G401 (cell line): ENCODE measurements around the gene SOX18. TPM values are rescaled to one million over a fixed set of nuclear protein-coding genes. Genes with fewer than 3 reads are reported as not detected.
A peak's percentile ranks its signal among the peaks of the same experiment; 100 is the strongest.

Experiments
- DNase-seq: peaks from one replicate; pipeline ENCODE4 v3.0.0-alpha.2; 2015; ENCODE audit warnings: low spot score
- in situ Hi-C: cut with HindIII; loops from 2 replicates; pipeline ENCODE4 v1.10.0; 2016; ENCODE audit warnings: low sequenced_read_pairs, mixed read lengths
- total RNA-seq: library from RNA; depleted of rRNA; stranded (reverse); fragments of >200 nt; shearing (Covaris generic); gene quantifications from 2 replicates; pipeline ENCODE4 v1.2.3, GENCODE V29; 2014

Gene SOX18
- total RNA-seq, 1 experiment from 2014 or later, result 1.2 TPM

GRCh38 chr20:64071341-64072332 is 22.2 kb upstream of the SOX18 start:
- in situ Hi-C loops, result no loop called here
- DNase-seq, result no peak

DNA sequence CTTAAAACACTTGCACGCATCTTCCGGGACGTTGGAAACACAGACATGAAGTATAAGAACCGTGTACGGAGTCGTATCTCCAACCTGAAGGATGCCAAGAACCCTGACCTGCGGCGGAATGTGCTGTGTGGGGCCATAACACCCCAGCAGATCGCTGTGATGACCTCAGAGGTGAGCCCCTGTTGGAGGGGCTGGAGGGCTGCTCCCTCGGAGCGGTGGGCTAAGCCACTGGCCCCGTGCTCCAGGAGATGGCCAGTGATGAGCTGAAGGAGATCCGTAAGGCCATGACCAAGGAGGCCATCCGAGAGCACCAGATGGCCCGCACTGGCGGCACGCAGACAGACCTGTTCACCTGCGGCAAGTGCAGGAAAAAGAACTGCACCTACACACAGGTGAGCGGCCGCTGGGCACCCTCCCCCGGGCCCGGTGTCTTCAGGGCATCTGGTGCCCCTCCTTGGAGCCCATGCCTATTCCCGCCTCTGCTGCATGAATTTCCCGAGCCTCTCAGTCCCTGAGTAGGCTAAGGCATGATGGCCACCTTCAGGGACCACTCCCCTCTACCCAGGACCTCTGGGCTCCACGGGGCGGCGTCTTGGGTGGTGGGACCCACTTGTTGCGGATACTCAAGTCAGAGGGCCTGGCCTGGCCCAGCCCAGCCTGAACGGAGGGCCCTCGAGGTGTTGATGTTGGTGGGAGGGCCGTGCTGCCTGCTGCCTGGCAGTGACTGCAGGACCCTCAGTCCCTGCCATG is 21.0 kb upstream of the SOX18 start:
- in situ Hi-C loops, result no loop called here
- DNase-seq, result no peak

- in situ Hi-C loops, result no loop called here
- DNase-seq, result no peak
Observed at GRCh38 chr20:64069614-64070243, 20.3 kb upstream of the SOX18 start.

DNA sequence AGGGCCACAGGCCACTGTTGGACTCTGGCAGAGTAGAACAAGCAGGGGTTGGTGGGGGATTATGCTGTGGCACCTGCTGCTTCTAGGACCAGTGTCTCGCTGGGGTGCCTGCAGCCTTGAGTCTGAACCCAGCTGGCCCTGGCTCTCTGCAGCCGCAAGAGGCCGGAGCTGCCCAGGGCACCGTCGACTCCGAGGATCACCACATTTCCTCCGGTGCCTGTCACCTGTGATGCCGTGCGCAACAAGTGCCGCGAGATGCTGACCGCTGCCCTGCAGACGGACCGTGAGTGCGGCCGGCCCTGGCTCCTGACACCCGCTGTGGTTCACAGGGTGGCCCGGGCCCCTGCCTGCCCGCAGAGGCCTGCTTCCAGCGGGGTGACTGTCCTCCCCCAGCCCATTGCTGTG is 19.8 kb upstream of the SOX18 start:
- in situ Hi-C loops, result no loop called here
- no peak for DNase-seq

DNA sequence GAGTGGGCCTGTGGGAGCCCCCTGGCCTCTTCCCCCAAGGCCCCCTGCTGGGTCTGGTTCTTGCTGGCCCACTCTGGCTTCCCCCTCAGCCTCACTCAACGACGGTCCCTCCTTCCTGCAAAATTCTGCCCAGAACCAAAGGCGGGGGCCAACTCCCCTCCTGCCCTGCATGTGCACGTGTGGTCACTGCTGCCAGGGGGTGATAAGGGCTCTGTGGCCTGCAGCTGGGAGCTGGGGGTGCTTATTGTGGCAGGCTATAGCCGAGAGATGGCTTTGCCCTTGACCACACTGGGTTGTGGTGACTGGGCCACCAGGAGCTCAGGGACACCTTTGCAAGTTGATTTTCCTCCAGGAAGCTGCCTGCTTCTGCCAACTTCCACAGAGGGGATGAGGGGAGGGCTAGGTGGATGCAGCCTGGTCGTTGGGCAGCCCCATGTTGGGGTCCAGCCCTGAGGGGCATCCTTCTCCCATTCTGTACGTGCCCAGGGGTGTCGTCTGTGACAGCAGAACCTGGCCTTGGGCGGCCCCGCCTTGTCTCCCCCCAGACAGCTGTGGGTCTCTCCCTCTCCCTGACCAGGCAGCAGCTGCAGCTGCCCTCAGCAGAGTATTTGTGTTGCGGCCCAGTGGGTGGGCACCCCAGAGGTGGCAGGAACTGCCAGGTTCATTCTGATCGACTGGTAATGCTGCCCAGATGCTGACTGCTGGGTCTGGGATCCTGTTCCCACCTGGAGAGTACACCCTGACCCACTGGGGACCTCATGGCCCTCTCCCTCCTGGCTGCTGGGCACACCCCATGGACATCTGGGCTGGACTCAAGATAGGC is 19.2 kb upstream of the SOX18 start:
- in situ Hi-C loops, result no loop called here
- no peak for DNase-seq

- DNase-seq, result no peak
Observed at GRCh38 chr20:64067733-64068307, 18.4 kb upstream of the SOX18 start.

DNA sequence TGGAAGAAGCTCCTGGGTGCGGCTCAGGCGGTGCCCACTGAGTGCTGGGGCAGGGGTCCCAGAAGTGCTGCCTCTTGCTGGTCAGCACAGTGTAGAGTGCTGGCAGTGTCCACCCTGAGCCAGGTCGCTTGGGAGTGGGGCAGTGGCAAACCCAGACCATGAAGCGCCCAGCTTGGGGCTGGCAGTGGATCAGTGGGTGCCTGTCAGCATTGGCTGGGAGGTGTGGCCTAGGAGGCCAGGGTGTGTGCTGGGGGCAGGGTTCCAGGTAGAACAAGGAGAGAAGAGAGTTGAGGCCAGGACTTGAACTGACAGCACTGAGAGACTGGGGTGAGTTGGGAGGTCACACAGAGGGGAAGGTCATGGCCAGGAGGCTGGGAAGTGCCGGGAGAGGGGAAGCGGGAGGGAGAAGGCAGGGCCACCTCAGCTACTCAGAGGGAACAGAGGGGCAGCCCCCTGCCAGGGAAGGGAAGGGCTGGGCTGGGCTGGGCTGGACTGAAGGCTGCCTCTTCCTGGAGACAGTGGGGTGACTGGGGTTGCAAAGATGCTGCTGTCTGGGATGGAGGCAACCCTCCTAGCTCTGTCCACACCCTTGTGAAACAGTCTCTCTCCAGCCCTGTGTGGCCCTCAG is 17.7 kb upstream of the SOX18 start:
- no peak for DNase-seq
- in situ Hi-C loops, result no loop called here

More at GRCh38 chr20:64067733-64068307, 18.4 kb upstream of the SOX18 start:
- in situ Hi-C loops, result no loop called here

DNA sequence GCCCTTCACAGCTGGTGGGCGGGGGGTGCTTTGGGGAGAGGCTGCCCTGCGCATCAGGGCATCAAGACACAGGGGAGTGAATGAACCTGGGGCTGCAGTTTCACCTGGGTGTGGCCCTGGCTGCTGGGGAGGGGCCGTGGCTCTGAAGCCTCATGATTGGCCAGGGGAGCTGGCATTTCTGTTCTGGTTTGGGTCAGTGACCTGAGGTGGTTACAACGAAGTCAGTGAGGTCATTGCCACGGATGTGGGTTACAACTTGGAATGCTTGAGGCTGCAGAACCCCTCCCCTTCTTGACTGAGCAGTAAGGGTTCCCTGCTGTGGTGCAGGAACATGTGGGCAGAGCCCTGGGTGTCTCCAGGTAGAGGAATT is 16.5 kb upstream of the SOX18 start:
- in situ Hi-C loops, result no loop called here

DNA sequence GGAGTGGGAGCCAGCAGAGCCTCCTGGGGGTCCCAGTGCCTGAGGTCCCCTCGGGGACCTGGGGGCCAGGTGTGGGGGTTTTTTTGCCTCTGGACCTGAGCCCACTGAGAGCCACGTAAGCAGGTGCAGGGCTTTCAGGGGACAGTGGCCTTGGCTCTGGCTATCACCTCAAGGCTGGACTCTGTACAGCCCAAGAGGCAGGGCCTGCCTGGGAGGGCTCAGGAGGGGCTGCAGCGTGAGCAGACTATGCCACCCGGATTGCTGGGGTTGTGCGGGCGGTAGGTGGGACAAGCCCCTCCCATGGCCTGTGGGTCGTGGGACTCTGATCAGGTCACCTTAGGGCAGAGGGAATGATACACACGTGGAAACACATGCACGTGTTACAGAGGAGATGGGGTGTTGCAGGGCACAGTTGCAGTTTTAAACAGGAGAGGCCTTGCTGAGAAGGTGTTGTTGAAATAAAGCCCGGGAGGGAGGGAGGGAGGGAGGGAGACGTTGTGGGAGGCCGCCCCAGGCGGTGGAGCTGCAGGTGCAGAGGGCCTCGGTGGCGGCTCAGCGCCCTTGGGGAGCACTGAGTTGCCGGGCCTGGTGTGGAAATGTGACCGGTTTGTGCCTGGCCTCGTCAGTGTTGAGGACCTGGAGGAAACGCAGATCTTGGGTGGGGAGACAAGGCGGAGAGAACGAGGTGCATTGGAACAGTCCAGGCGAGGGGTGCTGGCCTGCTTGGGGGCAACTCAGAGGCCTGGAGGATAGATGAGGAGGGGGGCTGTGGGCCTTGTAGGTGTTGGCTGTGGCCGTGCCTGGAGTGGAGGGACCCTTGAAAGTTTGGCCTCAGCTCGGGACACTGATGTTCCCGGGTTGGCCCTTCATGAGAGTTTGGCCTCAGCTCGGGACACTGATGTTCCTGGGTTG is 15.9 kb upstream of the SOX18 start:
- in situ Hi-C loops, result no loop called here
- no peak for DNase-seq

More for the DNA sequence above, 16.5 kb upstream of the SOX18 start:
- DNase-seq, result no peak

- no peak for DNase-seq
- in situ Hi-C loops, result no loop called here
Observed at GRCh38 chr20:64064145-64064698, 14.8 kb upstream of the SOX18 start.

DNA sequence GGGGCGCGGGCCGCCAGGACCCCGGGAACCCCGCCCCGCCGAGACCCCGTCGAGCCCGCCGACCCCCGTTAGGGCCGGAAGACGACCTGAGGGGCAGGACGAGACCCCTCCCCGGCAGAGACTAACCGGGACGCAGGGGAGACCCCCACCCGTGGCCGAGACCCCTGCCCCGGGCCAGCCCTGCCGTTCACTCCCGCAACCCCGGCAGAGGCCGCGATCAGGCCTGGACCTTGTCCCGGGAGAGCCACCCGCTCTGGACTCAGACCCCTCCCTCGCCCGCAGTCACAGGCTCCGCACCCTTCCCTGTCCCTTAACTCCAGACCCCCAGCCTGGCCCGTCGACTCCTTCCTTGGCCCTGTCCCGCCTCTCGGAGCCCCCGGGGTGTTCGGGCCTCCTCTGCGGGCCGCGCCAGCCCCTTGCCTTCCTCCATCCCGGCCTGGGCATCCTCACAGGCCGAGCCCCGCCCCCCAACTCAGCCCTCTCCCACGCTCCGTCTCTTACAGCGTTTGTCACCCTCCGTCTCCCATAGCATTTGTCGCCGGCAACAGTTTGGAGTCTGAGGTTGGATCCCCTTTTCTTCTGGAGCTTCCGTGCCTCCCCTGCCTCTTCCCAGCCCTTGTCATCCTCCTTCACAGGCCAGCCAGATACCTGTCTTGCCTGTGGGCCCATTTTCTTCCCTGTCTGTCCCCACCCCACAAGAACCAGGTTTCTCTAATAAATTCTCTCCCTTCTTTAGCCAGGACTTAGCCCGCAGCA is 14.1 kb upstream of the SOX18 start:
- in situ Hi-C loops, result no loop called here
- no peak for DNase-seq

DNA sequence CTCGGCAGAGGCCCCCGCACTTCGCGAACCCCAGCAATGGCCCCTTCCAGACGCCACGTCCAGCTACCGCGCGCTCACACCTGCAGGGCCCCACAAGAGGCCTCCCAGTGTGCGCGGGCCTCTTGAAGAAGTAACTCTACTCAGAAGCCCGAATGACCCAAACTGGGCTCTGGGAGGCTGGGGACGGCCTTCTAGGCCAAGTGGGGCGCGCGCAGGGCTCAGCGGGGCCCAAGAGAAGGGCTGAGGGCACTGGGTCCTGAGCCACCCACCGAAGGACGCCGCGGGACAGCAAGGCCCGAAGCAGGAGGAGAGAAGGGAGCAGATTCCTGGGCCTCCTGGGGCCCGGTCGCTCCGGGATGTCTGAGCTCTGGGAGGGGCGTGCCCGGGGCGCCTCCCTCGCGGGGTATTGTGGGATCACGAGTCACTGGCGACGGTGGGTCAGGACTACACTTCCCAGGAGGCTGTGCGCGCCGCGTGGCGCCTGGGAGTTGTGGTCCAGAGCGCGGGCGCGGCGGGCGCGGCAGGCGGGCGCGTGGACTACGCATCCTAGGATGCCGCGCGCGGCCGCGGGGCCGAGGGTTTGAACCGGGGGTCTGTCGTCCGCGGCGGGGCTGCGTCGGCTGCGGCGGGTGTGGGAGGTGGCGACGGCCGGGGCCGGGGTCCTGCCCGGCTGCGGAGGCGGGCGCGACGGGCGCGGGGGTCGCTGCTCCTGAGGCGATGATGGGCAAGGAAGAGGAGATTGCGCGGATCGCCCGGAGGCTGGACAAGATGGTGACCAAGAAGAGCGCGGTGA is 13.4 kb upstream of the SOX18 start, which contains the start of gene TCEA2:
Gene TCEA2, plus strand, starts transcription at position 603 of the 793 bp plus-strand sequence. Its CDS starts 115 bp downstream, at position 718.
- in situ Hi-C loops, result no loop called here
- DNase-seq, result peak; percentile 94

- in situ Hi-C loops, result no loop called here
- DNase-seq, result no peak
Observed at GRCh38 chr20:64062276-64062595, 12.8 kb upstream of the SOX18 start.

DNA sequence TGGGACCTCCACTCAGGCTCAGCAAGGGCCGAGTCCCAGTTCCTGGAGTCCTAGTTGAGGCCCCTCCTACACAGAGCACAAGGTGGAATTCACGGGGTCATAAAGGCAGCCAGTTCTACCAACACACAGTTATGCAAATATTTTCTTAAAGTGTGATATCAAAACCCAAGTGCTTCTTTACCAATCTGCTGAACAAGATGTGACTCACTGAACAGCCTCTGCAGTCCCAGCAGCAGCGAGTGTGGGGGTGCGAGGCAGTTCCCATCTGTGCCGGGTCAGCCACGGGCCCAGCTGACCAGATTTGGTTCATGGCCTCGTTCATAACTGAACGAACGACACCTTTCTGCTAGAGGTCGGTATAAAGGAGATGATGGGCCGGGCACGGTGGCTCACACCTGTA is 9.1 kb upstream of the SOX18 start:
- in situ Hi-C loops, result no loop called here
- no peak for DNase-seq

DNA sequence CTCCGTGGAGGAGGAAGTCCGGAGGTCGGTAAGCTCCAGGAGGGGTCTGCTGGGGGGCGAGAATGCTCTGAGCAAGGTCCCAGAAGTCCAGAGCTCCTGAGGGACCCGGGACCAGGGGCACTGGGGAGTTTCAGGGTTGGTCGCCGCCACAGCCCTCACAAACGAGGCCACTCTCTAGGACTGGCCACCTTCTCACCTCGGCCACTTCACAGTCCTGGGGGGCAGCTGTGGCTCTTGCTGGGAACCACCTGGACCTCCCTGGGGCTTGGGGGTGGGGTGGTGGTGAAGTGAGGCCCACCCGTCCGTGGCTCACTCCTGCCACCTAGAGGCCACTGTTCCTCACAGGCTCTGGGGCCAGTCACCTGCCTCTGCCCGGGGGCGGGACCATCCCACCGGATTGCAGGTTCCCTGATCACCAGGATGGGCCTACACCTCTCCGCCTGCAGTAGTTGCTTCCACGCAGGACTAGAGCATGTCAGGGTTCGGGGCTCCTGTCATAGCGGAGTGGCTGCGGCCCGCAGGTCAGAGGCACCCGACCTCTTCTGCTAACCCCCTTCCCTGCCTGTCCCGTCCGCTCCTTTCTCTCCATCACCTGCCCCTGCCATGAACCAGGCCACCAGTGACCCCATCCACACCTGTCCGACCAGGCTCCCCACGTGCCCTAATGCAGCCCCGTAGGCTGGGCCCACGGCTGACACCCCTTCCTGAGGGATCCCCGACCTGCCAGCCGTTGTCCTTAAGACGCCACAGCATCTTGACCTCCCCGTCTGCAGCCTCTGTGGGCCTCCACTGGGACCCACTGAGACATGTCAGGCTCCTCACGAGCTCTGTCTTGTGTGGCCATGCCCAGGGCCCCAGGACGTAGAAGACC is 8.4 kb upstream of the SOX18 start:
- in situ Hi-C loops, result no loop called here
- DNase-seq, result peak; percentile 87
